Body of pancreas (tissue), 4 donors: ENCODE results near the gene VRK3. TPM values are rescaled to one million over a fixed set of nuclear protein-coding genes. Genes with fewer than 3 reads are reported as not detected.
A peak's percentile ranks its signal among the peaks of the same experiment; 100 is the strongest.

Source experiments
- ATAC-seq: fragments of 150-250 bp; one replicate; pipeline ENCODE4 v1.9.1; 2016
- DNase-seq, 4 donors: peaks; one replicate each; pipeline ENCODE4 v3.0.0-alpha.2; 2019
- H3K27ac ChIP-seq, 4 donors: fragments of 200-600 bp; sonication (generic); 1 replicate in 3 of 4; 2 replicates in 1 of 4; pipeline versions ENCODE4 v1.5.1 to v1.6.1; 2016 to 2019; ENCODE audit warnings: mild to moderate bottlenecking in 1 of 4, mixed read lengths in 1 of 4, moderate library complexity in 1 of 4
- H3K27me3 ChIP-seq, 2 donors: fragments of 200-600 bp; sonication (generic); one replicate each; pipeline ENCODE4 v1.6.0; 2016; ENCODE audit warnings: mild to moderate bottlenecking in 1 of 2
- H3K36me3 ChIP-seq, 2 donors: fragments of 200-600 bp; sonication (generic); replicated peaks in 1 of 2; 2 replicates each; pipeline ENCODE4 v1.5.1; 2016; ENCODE audit warnings: low read depth in 2 of 2; ENCODE audit not compliant: insufficient read depth in 1 of 2
- H3K4me1 ChIP-seq: fragments of 200-600 bp; sonication (generic); one replicate; pipeline ENCODE4 v1.6.0; 2016
- H3K4me3 ChIP-seq, 2 donors: fragments of 200-600 bp; sonication (generic); 1 replicate in 1 of 2; 2 replicates in 1 of 2; pipeline ENCODE4 v1.5.1; 2016 to 2019
- H3K9me3 ChIP-seq, 3 donors: fragments of 200-600 bp; sonication (generic); 1 replicate in 2 of 3; 2 replicates in 1 of 3; pipeline ENCODE4 v1.5.1; 2016
- POLR2A ChIP-seq, 3 donors: fragments of 450-650 bp; IDR thresholded peaks; one replicate each; pipeline ENCODE4 v1.6.1; 2016; ENCODE audit warnings: antibody characterized with exemption in 3 of 3, mild to moderate bottlenecking in 2 of 3
- WGBS, 2 donors: methylation state at CpG; one replicate each; pipeline ENCODE4 v1.1.5; 2017; 5-methylcytosine and 5-hydroxymethylcytosine counted together
- intact Hi-C: fragments of 100-400 bp; cut with DNase I; formaldehyde crosslinking; loops from one replicate; pipeline ENCODE4 v1.15.1; 2023
- total RNA-seq, 2 donors: library from RNA; depleted of rRNA; stranded (reverse); fragments of >200 nt; gene quantifications; one replicate each; pipeline ENCODE4 v1.1.0, GENCODE V29; 2016
- TF ChIP-seq, protein P1 (sequence below), 7 experiments: fragments of 450-650 bp in 4 of 7; fragments of 200-600 bp in 3 of 7; sonication (generic) in 3 of 7; IDR thresholded peaks; one replicate each; pipeline ENCODE4 v1.5.1; 2016 to 2019; ENCODE audit warnings: antibody characterized with exemption in 7 of 7

The VRK3 gene
- total RNA-seq, 2 donors from 2014 or later: 32.7 to 33.3 TPM

DNA sequence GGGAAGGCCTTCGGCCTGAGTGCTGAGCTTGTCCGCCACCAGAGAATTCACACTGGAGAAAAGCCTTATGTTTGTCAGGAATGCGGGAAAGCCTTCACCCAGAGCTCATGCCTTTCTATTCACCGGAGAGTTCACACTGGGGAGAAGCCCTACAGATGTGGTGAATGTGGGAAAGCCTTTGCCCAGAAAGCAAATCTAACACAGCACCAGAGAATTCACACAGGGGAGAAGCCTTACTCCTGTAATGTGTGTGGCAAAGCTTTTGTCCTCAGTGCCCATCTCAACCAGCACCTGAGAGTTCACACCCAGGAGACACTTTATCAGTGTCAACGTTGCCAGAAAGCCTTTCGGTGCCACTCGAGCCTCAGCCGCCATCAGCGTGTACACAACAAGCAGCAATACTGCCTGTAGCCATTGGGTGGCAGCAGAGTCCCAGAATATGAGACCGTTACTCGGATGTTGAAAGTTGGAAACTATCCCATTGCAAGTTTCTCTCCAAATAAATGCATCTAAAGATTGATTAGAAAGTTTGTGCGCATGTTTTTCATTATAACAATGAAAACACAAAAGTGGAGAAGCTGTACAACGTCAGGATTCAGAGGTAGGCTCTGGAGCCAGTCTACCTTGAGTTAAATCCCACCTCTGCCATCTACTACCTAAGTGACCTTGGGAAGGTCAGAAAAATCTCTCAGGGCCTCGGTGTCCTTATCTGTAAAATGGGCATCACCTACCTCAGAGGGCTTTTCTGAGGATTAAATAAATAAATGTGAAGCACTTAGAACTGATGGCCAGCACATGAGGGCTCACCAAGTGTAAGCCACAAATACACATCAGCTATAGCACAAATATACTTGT, 21.7 kb upstream of the VRK3 start:
- Histone ChIP-seq H3K4me3 (no peak overlapping the region), H3K36me3 (peaks cover 26 to 32% of the 10 kb centered on the region in 2 donors), H3K9me3 (peaks cover 0 to 38% (median 0%) of the 10 kb centered on the region in 3 donors), H3K27me3 (no peaks in the 10 kb centered on the region), H3K27ac (no peak overlapping the region), H3K4me1 (peaks cover 10% of the 10 kb centered on the region)
- DNase-seq (peak; percentile 45 to 72 (median 65)), ATAC-seq (no peak)
- intact Hi-C loops: no loop called here
- TF ChIP-seq POLR2A (IDR thresholded peaks at IDR 0.05): no peak
- TF ChIP-seq, protein P1, sequence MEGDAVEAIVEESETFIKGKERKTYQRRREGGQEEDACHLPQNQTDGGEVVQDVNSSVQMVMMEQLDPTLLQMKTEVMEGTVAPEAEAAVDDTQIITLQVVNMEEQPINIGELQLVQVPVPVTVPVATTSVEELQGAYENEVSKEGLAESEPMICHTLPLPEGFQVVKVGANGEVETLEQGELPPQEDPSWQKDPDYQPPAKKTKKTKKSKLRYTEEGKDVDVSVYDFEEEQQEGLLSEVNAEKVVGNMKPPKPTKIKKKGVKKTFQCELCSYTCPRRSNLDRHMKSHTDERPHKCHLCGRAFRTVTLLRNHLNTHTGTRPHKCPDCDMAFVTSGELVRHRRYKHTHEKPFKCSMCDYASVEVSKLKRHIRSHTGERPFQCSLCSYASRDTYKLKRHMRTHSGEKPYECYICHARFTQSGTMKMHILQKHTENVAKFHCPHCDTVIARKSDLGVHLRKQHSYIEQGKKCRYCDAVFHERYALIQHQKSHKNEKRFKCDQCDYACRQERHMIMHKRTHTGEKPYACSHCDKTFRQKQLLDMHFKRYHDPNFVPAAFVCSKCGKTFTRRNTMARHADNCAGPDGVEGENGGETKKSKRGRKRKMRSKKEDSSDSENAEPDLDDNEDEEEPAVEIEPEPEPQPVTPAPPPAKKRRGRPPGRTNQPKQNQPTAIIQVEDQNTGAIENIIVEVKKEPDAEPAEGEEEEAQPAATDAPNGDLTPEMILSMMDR (IDR thresholded peaks at IDR 0.05): peak; percentile 19 to 67 (median 52)
- 59 to 67% methylated on average over 11 to 14 of the region's 14 CpGs for WGBS, 2 donors

DNA sequence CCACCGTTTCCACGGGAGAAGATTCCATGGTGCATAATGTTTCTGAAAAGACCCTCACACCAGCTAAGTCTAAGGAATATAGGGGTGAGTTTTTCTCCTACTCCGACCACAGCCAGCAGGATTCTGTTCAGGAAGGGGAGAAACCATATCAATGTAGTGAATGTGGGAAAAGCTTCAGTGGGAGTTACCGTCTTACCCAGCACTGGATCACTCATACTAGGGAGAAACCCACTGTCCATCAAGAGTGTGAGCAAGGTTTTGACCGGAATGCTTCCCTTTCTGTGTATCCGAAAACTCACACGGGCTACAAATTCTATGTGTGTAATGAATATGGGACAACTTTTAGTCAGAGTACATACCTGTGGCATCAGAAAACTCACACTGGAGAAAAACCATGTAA, 19.8 kb upstream of the VRK3 start:
- intact Hi-C loops: no loop called here
- DNase-seq (no peak), ATAC-seq (no peak)
- Histone ChIP-seq H3K27me3 (no peaks in the 10 kb centered on the region), H3K4me1 (no peaks in the 10 kb centered on the region), H3K4me3 (no peak overlapping the region), H3K27ac (no peak overlapping the region), H3K36me3 (peaks cover 37 to 45% of the 10 kb centered on the region in 2 donors), H3K9me3 (peaks cover 0 to 38% (median 0%) of the 10 kb centered on the region in 3 donors)
- TF ChIP-seq, protein P1 (IDR thresholded peaks at IDR 0.05): no peak
- TF ChIP-seq POLR2A (IDR thresholded peaks at IDR 0.05): no peak
- WGBS, 2 donors: 95 to 98% methylated on average over 7 of the region's 7 CpGs

DNA sequence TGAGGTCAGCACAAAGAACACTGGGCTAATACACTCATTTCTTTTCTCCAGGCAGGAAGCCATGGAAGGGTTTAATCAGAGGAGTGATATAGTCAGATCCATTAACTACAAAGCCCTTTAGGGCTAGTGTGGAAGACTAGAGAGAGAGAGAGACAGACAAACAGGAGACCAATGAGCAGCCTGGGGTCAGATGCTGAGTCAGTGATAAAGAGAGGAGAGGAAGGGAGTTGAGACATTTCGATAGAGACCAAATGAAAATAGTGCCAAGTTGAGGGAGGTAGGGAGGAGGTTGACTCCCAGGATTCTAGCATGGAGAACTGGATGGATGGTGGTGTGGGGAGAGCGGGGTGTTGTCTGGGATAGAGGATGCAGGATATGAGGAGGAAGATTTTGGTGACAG, 18.8 kb upstream of the VRK3 start:
- WGBS, 2 donors: 88 to 95% methylated on average over 2 of the region's 2 CpGs
- DNase-seq (no peak), ATAC-seq (no peak)
- Histone ChIP-seq H3K4me3 (no peak overlapping the region), H3K36me3 (peaks cover 37 to 48% of the 10 kb centered on the region in 2 donors), H3K27me3 (no peaks in the 10 kb centered on the region), H3K4me1 (no peaks in the 10 kb centered on the region), H3K9me3 (peaks cover 0 to 38% (median 0%) of the 10 kb centered on the region in 3 donors), H3K27ac (no peak overlapping the region)
- TF ChIP-seq POLR2A (IDR thresholded peaks at IDR 0.05): no peak
- TF ChIP-seq, protein P1 (IDR thresholded peaks at IDR 0.05): no peak
- intact Hi-C loops: no loop called here

DNA sequence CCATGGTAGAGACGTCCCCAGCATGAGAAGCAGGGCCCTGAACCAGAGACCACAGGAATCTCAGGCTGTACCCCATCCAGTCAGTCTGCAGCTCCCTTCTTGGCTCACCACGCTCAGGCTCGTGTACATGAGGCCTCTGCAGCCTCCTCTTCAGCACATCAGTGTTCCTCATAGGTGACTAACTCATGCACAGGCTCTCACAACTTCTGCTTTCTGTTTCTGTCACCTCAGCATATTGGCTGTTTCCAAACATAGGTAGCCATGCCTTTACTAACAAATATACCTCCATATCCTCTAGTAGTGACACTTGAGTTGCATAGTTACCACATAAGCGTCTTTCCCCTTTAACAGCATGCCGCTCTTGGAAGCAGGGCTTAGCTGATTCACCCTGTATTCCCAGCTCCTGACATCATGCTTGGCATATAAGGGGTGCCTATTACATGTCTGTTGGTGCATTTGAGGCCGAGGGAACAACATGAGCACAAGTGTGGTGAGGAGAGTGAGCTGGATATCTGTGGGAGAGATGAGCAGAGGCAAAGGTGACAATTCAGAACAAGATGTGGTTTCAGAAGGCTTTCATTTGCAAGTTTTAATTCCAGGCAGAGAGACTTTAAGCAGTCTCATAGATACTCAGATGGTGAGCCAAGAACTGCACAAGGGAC, 17.3 kb upstream of the VRK3 start:
- intact Hi-C loops: no loop called here
- Histone ChIP-seq H3K27ac (no peak overlapping the region), H3K36me3 (peaks cover 37 to 47% of the 10 kb centered on the region in 2 donors), H3K9me3 (peaks cover 0 to 38% (median 0%) of the 10 kb centered on the region in 3 donors), H3K4me1 (no peaks in the 10 kb centered on the region), H3K27me3 (no peaks in the 10 kb centered on the region), H3K4me3 (no peak overlapping the region)
- 92 to 98% methylated on average over 6 of the region's 6 CpGs for WGBS, 2 donors
- ATAC-seq (no peak), DNase-seq (no peak)
- TF ChIP-seq, protein P1 (IDR thresholded peaks at IDR 0.05): no peak
- TF ChIP-seq POLR2A (IDR thresholded peaks at IDR 0.05): no peak
